NT2/D1 (cell line): Measurements from ENCODE around the gene SMG1.

Experiments
- DNase-seq: peaks from one replicate; pipeline ENCODE4 v3.0.0-alpha.2; 2011; ENCODE audit warnings: low read depth, low spot score
- H3K27me3 ChIP-seq: 2 replicates; pipeline ENCODE4 v1.6.0; 2011; ENCODE audit warnings: mild to moderate bottlenecking; ENCODE audit not compliant: insufficient read length, insufficient read depth
- H3K36me3 ChIP-seq: 2 replicates; pipeline ENCODE4 v1.6.1; 2011; ENCODE audit warnings: mild to moderate bottlenecking, low read length, mixed read lengths; ENCODE audit not compliant: insufficient read depth, insufficient read length
- H3K4me1 ChIP-seq: 2 replicates; pipeline ENCODE4 v1.5.1; 2011; ENCODE audit not compliant: insufficient read depth, insufficient read length
- H3K4me3 ChIP-seq: 2 replicates; pipeline ENCODE4 v1.5.1; 2011; ENCODE audit warnings: low read depth; ENCODE audit not compliant: insufficient read length
- H3K9ac ChIP-seq: 2 replicates; pipeline ENCODE4 v1.6.0; 2011; ENCODE audit warnings: low read depth; ENCODE audit not compliant: insufficient read length
- H3K9me3 ChIP-seq: 2 replicates; pipeline ENCODE4 v1.5.1; 2011; ENCODE audit warnings: mild to moderate bottlenecking, low read length; ENCODE audit not compliant: insufficient read depth
- SUZ12 ChIP-seq: IDR thresholded peaks from 2 replicates; pipeline ENCODE4 v1.6.1; 2011; ENCODE audit not compliant: insufficient read length, insufficient read depth; ENCODE audit errors: extremely low read depth
- YY1 ChIP-seq: IDR thresholded peaks from 2 replicates; pipeline ENCODE4 v1.6.1; 2011; ENCODE audit not compliant: insufficient read length, insufficient read depth
- ZNF274 ChIP-seq: IDR thresholded peaks from 2 replicates; pipeline ENCODE4 v1.6.1; 2011; ENCODE audit warnings: mild to moderate bottlenecking, low read depth, low read length

Gene SMG1

GRCh38 chr16:18800775-18801144 is 125.4 kb downstream of the SMG1 start:
- no peak for DNase-seq
- no peaks in the 10 kb centered on the region for H3K4me1 ChIP-seq
- H3K9ac ChIP-seq, result peak overlapping the region; percentile 96
- peak overlapping the region; percentile 98 for H3K4me3 ChIP-seq
- H3K36me3 ChIP-seq, result peaks cover 49% of the 10 kb centered on the region
- TF ChIP-seq ZNF274 (no peak), YY1 (no peak), SUZ12 (no peak)
- no peaks in the 10 kb centered on the region for H3K9me3 ChIP-seq
- H3K27me3 ChIP-seq, result no peaks in the 10 kb centered on the region

- H3K9ac ChIP-seq, result peak overlapping the region; percentile 96
- no peaks in the 10 kb centered on the region for H3K9me3 ChIP-seq
- H3K4me3 ChIP-seq, result peak overlapping the region; percentile 98
- H3K27me3 ChIP-seq, result no peaks in the 10 kb centered on the region
- DNase-seq, result no peak
- no peaks in the 10 kb centered on the region for H3K4me1 ChIP-seq
- TF ChIP-seq YY1 (no peak), ZNF274 (no peak), SUZ12 (no peak)
- H3K36me3 ChIP-seq, result peaks cover 54% of the 10 kb centered on the region
Observed at GRCh38 chr16:18800293-18800692, 125.9 kb downstream of the SMG1 start.

- Histone ChIP-seq H3K27me3 (no peaks in the 10 kb centered on the region), H3K36me3 (peaks cover 62% of the 10 kb centered on the region), H3K9me3 (no peaks in the 10 kb centered on the region), H3K4me3 (peak overlapping the region; percentile 98), H3K4me1 (no peaks in the 10 kb centered on the region), H3K9ac (peak overlapping the region; percentile 96)
- TF ChIP-seq SUZ12, result no peak
- TF ChIP-seq YY1, result no peak
- TF ChIP-seq ZNF274, result no peak
- no peak for DNase-seq
Observed at GRCh38 chr16:18799500-18799899, 126.7 kb downstream of the SMG1 start.

GRCh38 chr16:18797746-18798145 is 128.5 kb downstream of the SMG1 start:
- Histone ChIP-seq H3K9me3 (no peaks in the 10 kb centered on the region), H3K4me3 (no peak overlapping the region), H3K36me3 (peaks cover 76% of the 10 kb centered on the region), H3K9ac (no peak overlapping the region), H3K4me1 (no peaks in the 10 kb centered on the region), H3K27me3 (no peaks in the 10 kb centered on the region)
- TF ChIP-seq ZNF274, result no peak
- TF ChIP-seq SUZ12, result no peak
- TF ChIP-seq YY1, result no peak
- no peak for DNase-seq

GRCh38 chr16:18796377-18796776 is 129.8 kb downstream of the SMG1 start:
- DNase-seq, result no peak
- Histone ChIP-seq H3K27me3 (no peaks in the 10 kb centered on the region), H3K4me1 (no peaks in the 10 kb centered on the region), H3K4me3 (no peak overlapping the region), H3K9me3 (no peaks in the 10 kb centered on the region), H3K36me3 (peaks cover 90% of the 10 kb centered on the region), H3K9ac (no peak overlapping the region)
- no peak for TF ChIP-seq ZNF274
- TF ChIP-seq YY1, result no peak
- no peak for TF ChIP-seq SUZ12

- Histone ChIP-seq H3K9me3 (no peaks in the 10 kb centered on the region), H3K4me3 (no peak overlapping the region), H3K36me3 (peaks cover 86% of the 10 kb centered on the region), H3K4me1 (no peaks in the 10 kb centered on the region), H3K9ac (no peak overlapping the region), H3K27me3 (no peaks in the 10 kb centered on the region)
- TF ChIP-seq YY1 (no peak), ZNF274 (no peak), SUZ12 (no peak)
- DNase-seq, result no peak
Observed at GRCh38 chr16:18792836-18793433, 133.3 kb downstream of the SMG1 start.

- TF ChIP-seq YY1 (peak; percentile 76), SUZ12 (no peak), ZNF274 (no peak)
- DNase-seq, result peak; percentile 98
- Histone ChIP-seq H3K4me1 (no peaks in the 10 kb centered on the region), H3K27me3 (no peaks in the 10 kb centered on the region), H3K9me3 (no peaks in the 10 kb centered on the region), H3K4me3 (peak within 1 kb of the TSS; percentile 93), H3K36me3 (peaks cover 86% of the 10 kb centered on the region), H3K9ac (peak within 1 kb of the TSS; percentile 98)
Observed at GRCh38 chr16:18789850-18790706, 136.1 kb downstream of the SMG1 start, which contains the start of gene RPS15A. Gene RPS15A (minus strand): TSS chr16:18790334. CDS start chr16:18789113, 1,221 bp downstream.

- no peak for DNase-seq
- peaks cover 86% of the 10 kb centered on the region for H3K36me3 ChIP-seq
- H3K9me3 ChIP-seq, result no peaks in the 10 kb centered on the region
- H3K4me1 ChIP-seq, result no peaks in the 10 kb centered on the region
- no peak for TF ChIP-seq SUZ12
- no peak for TF ChIP-seq ZNF274
- no peak for TF ChIP-seq YY1
- no peaks in the 10 kb centered on the region for H3K27me3 ChIP-seq
- peak overlapping the region; percentile 98 for H3K9ac ChIP-seq
- peak overlapping the region; percentile 93 for H3K4me3 ChIP-seq
Observed at GRCh38 chr16:18789515-18789849, 136.7 kb downstream of the SMG1 start.
